Body of pancreas (tissue), 4 donors: ENCODE results near the gene SETD7. TPM values are rescaled to one million over a fixed set of nuclear protein-coding genes. Genes with fewer than 3 reads are reported as not detected.

Experiments
- ATAC-seq: fragments of 150-250 bp; one replicate; pipeline ENCODE4 v1.9.1; 2016
- DNase-seq, 4 donors: peaks; one replicate each; pipeline ENCODE4 v3.0.0-alpha.2; 2019
- H3K27ac ChIP-seq, 4 donors: fragments of 200-600 bp; sonication (generic); 1 replicate in 3 of 4; 2 replicates in 1 of 4; pipeline versions ENCODE4 v1.5.1 to v1.6.1; 2016 to 2019; ENCODE audit warnings: mild to moderate bottlenecking in 1 of 4, mixed read lengths in 1 of 4, moderate library complexity in 1 of 4
- H3K27me3 ChIP-seq, 2 donors: fragments of 200-600 bp; sonication (generic); one replicate each; pipeline ENCODE4 v1.6.0; 2016; ENCODE audit warnings: mild to moderate bottlenecking in 1 of 2
- H3K36me3 ChIP-seq, 2 donors: fragments of 200-600 bp; sonication (generic); replicated peaks in 1 of 2; 2 replicates each; pipeline ENCODE4 v1.5.1; 2016; ENCODE audit warnings: low read depth in 2 of 2; ENCODE audit not compliant: insufficient read depth in 1 of 2
- H3K4me1 ChIP-seq: fragments of 200-600 bp; sonication (generic); one replicate; pipeline ENCODE4 v1.6.0; 2016
- H3K4me3 ChIP-seq, 2 donors: fragments of 200-600 bp; sonication (generic); 1 replicate in 1 of 2; 2 replicates in 1 of 2; pipeline ENCODE4 v1.5.1; 2016 to 2019
- H3K9me3 ChIP-seq, 3 donors: fragments of 200-600 bp; sonication (generic); 1 replicate in 2 of 3; 2 replicates in 1 of 3; pipeline ENCODE4 v1.5.1; 2016
- CTCF ChIP-seq, 7 experiments: fragments of 450-650 bp in 4 of 7; fragments of 200-600 bp in 3 of 7; sonication (generic) in 3 of 7; IDR thresholded peaks; one replicate each; pipeline ENCODE4 v1.5.1; 2016 to 2019; ENCODE audit warnings: antibody characterized with exemption in 7 of 7
- POLR2A ChIP-seq, 3 donors: fragments of 450-650 bp; IDR thresholded peaks; one replicate each; pipeline ENCODE4 v1.6.1; 2016; ENCODE audit warnings: antibody characterized with exemption in 3 of 3, mild to moderate bottlenecking in 2 of 3
- WGBS, 2 donors: methylation state at CpG; one replicate each; pipeline ENCODE4 v1.1.5; 2017; 5-methylcytosine and 5-hydroxymethylcytosine counted together
- intact Hi-C: fragments of 100-400 bp; cut with DNase I; formaldehyde crosslinking; loops from one replicate; pipeline ENCODE4 v1.15.1; 2023
- total RNA-seq, 2 donors: library from RNA; depleted of rRNA; stranded (reverse); fragments of >200 nt; gene quantifications; one replicate each; pipeline ENCODE4 v1.1.0, GENCODE V29; 2016

SETD7 gene
- total RNA-seq, 2 donors from 2014 or later, result 21.8 to 34.8 TPM

DNA sequence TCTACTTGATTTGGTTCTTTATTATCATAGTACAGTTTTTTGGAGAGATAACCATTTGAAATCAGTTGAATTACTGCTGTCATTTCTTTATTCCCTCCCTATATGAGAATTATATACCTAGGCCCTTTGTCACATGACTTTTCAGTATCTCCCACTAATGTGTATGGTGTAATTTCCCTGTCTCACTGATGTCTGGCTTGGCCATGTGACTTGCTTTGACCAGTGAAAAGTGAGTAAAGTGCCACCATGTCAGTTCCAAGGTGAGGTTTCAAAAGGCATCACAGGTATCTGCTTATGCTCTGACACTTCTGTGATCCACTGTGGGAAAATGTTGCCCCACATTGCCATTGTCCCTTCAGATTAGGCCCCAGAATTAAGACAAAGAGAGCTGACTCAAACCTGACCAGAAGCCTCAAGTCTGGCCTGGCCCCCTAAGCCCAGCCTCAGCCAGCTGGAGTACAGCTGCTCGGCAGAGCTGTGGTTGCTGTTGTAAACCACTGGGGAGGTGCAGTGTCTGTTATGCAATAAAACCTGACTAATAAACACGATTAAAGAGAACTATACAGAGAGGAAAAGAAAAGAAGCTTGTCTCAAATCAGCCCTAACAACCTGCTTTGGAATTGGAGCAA, 27.5 kb downstream of the SETD7 start:
- ATAC-seq (peak; percentile 58), DNase-seq (peak in 2 of 4 donors; percentile 17 to 22)
- Histone ChIP-seq H3K9me3 (no peaks in the 10 kb centered on the region), H3K27me3 (no peaks in the 10 kb centered on the region), H3K36me3 (peaks cover 6 to 10% of the 10 kb centered on the region in 2 donors), H3K4me3 (no peak overlapping the region), H3K4me1 (no peaks in the 10 kb centered on the region), H3K27ac (no peak overlapping the region)
- whole genome bisulfite sequencing, 2 donors, result 61 to 64% methylated on average over 2 of the region's 2 CpGs
- intact Hi-C loops, result no loop called here
- no peak for TF ChIP-seq POLR2A (IDR thresholded peaks at IDR 0.05)
- TF ChIP-seq CTCF (IDR thresholded peaks at IDR 0.05), result no peak

- 94 to 95% methylated on average over 2 of the region's 2 CpGs for WGBS, 2 donors
- Histone ChIP-seq H3K27me3 (no peaks in the 10 kb centered on the region), H3K9me3 (no peaks in the 10 kb centered on the region), H3K36me3 (peaks cover 6 to 10% of the 10 kb centered on the region in 2 donors), H3K4me3 (no peak overlapping the region), H3K27ac (no peak overlapping the region), H3K4me1 (no peaks in the 10 kb centered on the region)
- intact Hi-C loops, result no loop called here
- no peak for DNase-seq
- TF ChIP-seq CTCF (IDR thresholded peaks at IDR 0.05), result no peak
- TF ChIP-seq POLR2A (IDR thresholded peaks at IDR 0.05), result no peak
- ATAC-seq, result no peak
These were observed 29.1 kb downstream of the SETD7 start for GRCh38 chr4:139526928-139527327.

DNA sequence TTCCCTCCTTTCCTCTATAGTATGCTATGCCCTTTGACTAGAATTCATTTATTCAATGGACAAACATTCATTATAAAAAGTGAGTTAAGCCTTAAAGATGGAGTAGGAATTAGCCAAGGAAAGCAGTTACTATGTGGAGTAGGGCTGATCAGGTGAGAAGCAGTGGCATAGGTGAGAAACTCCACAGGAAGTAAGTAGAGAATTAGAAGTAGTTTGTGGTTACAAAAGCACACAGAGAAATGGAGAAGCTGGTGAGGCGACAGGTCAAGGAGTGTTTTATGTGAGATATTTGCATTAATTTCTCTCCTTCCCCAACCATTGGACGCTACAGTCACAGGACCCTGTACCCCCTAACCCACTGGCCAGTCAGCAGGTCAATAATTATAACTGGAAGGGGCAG, 30.6 kb downstream of the SETD7 start:
- intact Hi-C loops, result no loop called here
- no peak for ATAC-seq
- Histone ChIP-seq H3K36me3 (peaks cover 6 to 13% of the 10 kb centered on the region in 2 donors), H3K4me3 (no peak overlapping the region), H3K9me3 (no peaks in the 10 kb centered on the region), H3K4me1 (no peaks in the 10 kb centered on the region), H3K27me3 (no peaks in the 10 kb centered on the region), H3K27ac (no peak overlapping the region)
- WGBS, 2 donors, result 41 to 43% methylated on average over 2 of the region's 2 CpGs
- DNase-seq, result no peak
- TF ChIP-seq CTCF (IDR thresholded peaks at IDR 0.05), result no peak
- TF ChIP-seq POLR2A (IDR thresholded peaks at IDR 0.05), result no peak

DNA sequence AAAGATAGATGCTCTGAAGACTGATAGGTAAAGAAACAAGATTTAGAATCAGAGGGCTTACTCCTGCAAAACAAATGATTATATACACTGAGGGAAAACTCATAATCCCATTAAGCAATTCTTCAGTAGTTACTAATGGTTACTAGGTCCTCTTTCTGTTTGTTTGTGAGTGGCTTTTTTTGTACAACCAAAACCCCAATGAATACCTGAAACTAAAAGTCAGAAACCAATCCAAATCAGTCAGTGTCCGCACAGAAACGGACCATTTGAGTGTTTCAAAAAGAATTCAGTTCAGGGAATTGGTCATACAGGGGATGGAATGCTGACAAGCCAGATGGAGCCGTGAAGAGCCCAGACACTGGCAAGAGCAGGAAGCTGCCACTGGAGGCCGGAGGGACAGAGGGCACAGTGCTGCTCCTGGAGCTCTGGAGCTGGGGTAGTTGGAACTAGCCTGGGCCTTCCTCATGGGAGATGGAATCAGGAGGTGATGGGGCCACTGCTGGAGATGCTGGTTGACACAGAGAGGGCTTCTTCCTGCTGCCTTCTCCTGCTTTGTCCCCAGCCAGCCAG, 31.9 kb downstream of the SETD7 start:
- no peak overlapping the region for H3K4me3 ChIP-seq
- H3K27me3 ChIP-seq, result no peaks in the 10 kb centered on the region
- H3K27ac ChIP-seq, result no peak overlapping the region
- DNase-seq (no peak), ATAC-seq (no peak)
- intact Hi-C loops, result no loop called here
- H3K4me1 ChIP-seq, result no peaks in the 10 kb centered on the region
- peaks cover 6 to 17% of the 10 kb centered on the region in 2 donors for H3K36me3 ChIP-seq
- 78 to 88% methylated on average over 4 of the region's 4 CpGs for WGBS, 2 donors
- TF ChIP-seq POLR2A (IDR thresholded peaks at IDR 0.05) (no peak), CTCF (IDR thresholded peaks at IDR 0.05) (no peak)
- no peaks in the 10 kb centered on the region for H3K9me3 ChIP-seq

DNA sequence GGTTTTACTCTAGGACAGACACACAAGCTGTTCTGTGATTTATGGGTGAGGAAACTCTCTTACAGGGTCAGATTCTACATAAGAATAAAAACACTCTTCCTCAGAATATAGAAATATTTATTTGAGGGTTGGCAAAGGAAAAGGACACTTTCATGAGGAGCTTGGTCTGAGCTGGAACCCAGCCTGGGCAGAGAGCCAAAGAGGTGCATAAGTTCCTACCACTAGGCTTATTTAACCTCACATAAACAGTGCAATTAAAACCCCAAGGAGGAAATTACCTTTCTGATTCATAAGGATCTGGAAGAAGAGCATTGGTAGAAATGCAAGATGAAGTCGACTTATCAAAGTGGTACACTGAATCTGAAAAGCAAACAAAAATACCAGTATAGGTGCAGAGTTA, 32.9 kb downstream of the SETD7 start:
- H3K27ac ChIP-seq, result no peak overlapping the region
- intact Hi-C loops, result no loop called here
- H3K4me1 ChIP-seq, result no peaks in the 10 kb centered on the region
- TF ChIP-seq POLR2A (IDR thresholded peaks at IDR 0.05), result no peak
- no peak for TF ChIP-seq CTCF (IDR thresholded peaks at IDR 0.05)
- no peaks in the 10 kb centered on the region for H3K27me3 ChIP-seq
- no peaks in the 10 kb centered on the region for H3K9me3 ChIP-seq
- WGBS, 2 donors, result 68 to 83% methylated on average over 1 of the region's 1 CpG
- peak in 1 of 4 donors; percentile 43 for DNase-seq
- no peak overlapping the region for H3K4me3 ChIP-seq
- ATAC-seq, result no peak
- peaks cover 6 to 14% of the 10 kb centered on the region in 2 donors for H3K36me3 ChIP-seq
